Fibroblast of lung (primary cell): ENCODE results near the gene TBCK. TPM values are rescaled to one million over a fixed set of nuclear protein-coding genes. Genes with fewer than 3 reads are reported as not detected.

Experiments
- DNase-seq, 2 donors: peaks; one replicate each; pipeline versions ENCODE4 v3.0.0 to v3.0.0-alpha.2; 2010; ENCODE audit warnings: low read depth in 2 of 2
- H2AFZ ChIP-seq: 2 replicates; pipeline ENCODE4 v1.5.1; 2012; ENCODE audit warnings: low read length, control low read depth, inconsistent platforms
- H3K27ac ChIP-seq: 2 replicates; pipeline ENCODE4 v1.5.1; 2011; ENCODE audit warnings: low read length, control low read depth; ENCODE audit not compliant: insufficient read depth
- H3K27me3 ChIP-seq: 2 replicates; pipeline ENCODE4 v1.5.1; 2011; ENCODE audit warnings: mild to moderate bottlenecking, low read length; ENCODE audit not compliant: control insufficient read depth, insufficient read depth
- H3K36me3 ChIP-seq: 2 replicates; pipeline ENCODE4 v1.5.1; 2011; ENCODE audit warnings: low read length; ENCODE audit not compliant: control insufficient read depth, insufficient read depth
- H3K4me1 ChIP-seq: 2 replicates; pipeline ENCODE4 v1.5.1; 2011; ENCODE audit warnings: low read length; ENCODE audit not compliant: control insufficient read depth, insufficient read depth; ENCODE audit errors: extremely low read depth
- H3K4me2 ChIP-seq: 2 replicates; pipeline ENCODE4 v1.5.1; 2011; ENCODE audit warnings: low read length, control low read depth; ENCODE audit not compliant: insufficient read depth; ENCODE audit errors: extremely low read depth
- H3K4me3 ChIP-seq, 4 experiments: fragments of 200-600 bp in 1 of 4; sonication (generic) in 1 of 4; replicated peaks in 1 of 4; 2 replicates each; pipeline ENCODE4 v1.5.1; 2011 to 2016; ENCODE audit warnings: low read length in 4 of 4, low read depth in 3 of 4, mild to moderate bottlenecking in 3 of 4, control low read depth in 2 of 4, inconsistent platforms in 1 of 4, mixed read lengths in 1 of 4; ENCODE audit not compliant: insufficient read depth in 1 of 4; ENCODE audit errors: control extremely low read depth in 1 of 4
- H3K79me2 ChIP-seq: 2 replicates; pipeline ENCODE4 v1.5.1; 2012; ENCODE audit warnings: mild to moderate bottlenecking, low read length, inconsistent platforms; ENCODE audit not compliant: control insufficient read depth, insufficient read depth
- H3K9ac ChIP-seq: 2 replicates; pipeline ENCODE4 v1.5.1; 2011; ENCODE audit warnings: mild to moderate bottlenecking, low read length, control low read depth; ENCODE audit not compliant: insufficient read depth
- H3K9me3 ChIP-seq: 2 replicates; pipeline ENCODE4 v1.5.1; 2012; ENCODE audit warnings: low read depth, low read length; ENCODE audit not compliant: control insufficient read depth, insufficient read depth
- H4K20me1 ChIP-seq: 2 replicates; pipeline ENCODE4 v1.5.1; 2011; ENCODE audit warnings: low read length; ENCODE audit not compliant: control insufficient read depth, insufficient read depth; ENCODE audit errors: extremely low read depth
- CTCF ChIP-seq, 2 donors: IDR thresholded peaks in 1 of 2; conservative IDR thresholded peaks in 1 of 2; 1 replicate in 1 of 2; 2 replicates in 1 of 2; pipeline ENCODE4 v1.5.1; 2011 to 2012; ENCODE audit warnings: low read length in 2 of 2, control low read depth in 1 of 2, inconsistent platforms in 1 of 2, low read depth in 1 of 2, mild to moderate bottlenecking in 1 of 2
- EZH2 ChIP-seq: IDR thresholded peaks from 2 replicates; pipeline ENCODE4 v1.5.1; 2012; ENCODE audit warnings: low read length, control low read depth, mild to moderate bottlenecking; ENCODE audit errors: missing control alignments
- polyA plus RNA-seq, 2 donors: library from polyadenylated mRNA; depleted of rRNA in 1 of 2; stranded (reverse) in 1 of 2; unstranded in 1 of 2; fragments of >200 nt; gene quantifications; 2 replicates each; pipeline ENCODE4 v1.2.1, GENCODE V29; 2011 to 2012; ENCODE audit warnings: missing spikeins in 1 of 2
- total RNA-seq: library from RNA; depleted of rRNA; stranded (reverse); fragments of >200 nt; gene quantifications from 2 replicates; pipeline ENCODE4 v1.2.1, GENCODE V29; 2014

Gene TBCK
- total and polyA plus RNA-seq, 2 donors (not counting 1 experiment from before 2014, with no cell fraction given), result 29.0 to 69.9 TPM

GRCh38 chr4:106036334-106036733 is 279.7 kb downstream of the TBCK start:
- TF ChIP-seq EZH2, result no peak
- H3K27me3 ChIP-seq, result no peaks in the 10 kb centered on the region

GRCh38 chr4:106035204-106035603 is 280.8 kb downstream of the TBCK start:
- Histone ChIP-seq H3K27ac (no peak overlapping the region), H3K9me3 (no peaks in the 10 kb centered on the region), H2AFZ (no peak overlapping the region), H4K20me1 (no peaks in the 10 kb centered on the region), H3K27me3 (no peaks in the 10 kb centered on the region), H3K79me2 (no peaks in the 10 kb centered on the region), H3K4me3 (no peak overlapping the region), H3K4me2 (no peak overlapping the region), H3K36me3 (no peaks in the 10 kb centered on the region), H3K4me1 (peaks cover 3% of the 10 kb centered on the region), H3K9ac (no peak overlapping the region)
- no peak for DNase-seq
- TF ChIP-seq EZH2, result no peak
- no peak for TF ChIP-seq CTCF (conservative IDR thresholded peaks at IDR 0.05 in 1 of 2, IDR thresholded peaks at IDR 0.05 in 1 of 2; ENCODE audit: low read depth in 1 of 2, low read length in 2 of 2)

More at GRCh38 chr4:106036334-106036733, 279.7 kb downstream of the TBCK start:
- Histone ChIP-seq H3K79me2 (no peaks in the 10 kb centered on the region), H3K4me2 (no peak overlapping the region), H3K4me3 (no peak overlapping the region), H3K27ac (no peak overlapping the region), H4K20me1 (no peaks in the 10 kb centered on the region), H2AFZ (no peak overlapping the region), H3K9ac (no peak overlapping the region), H3K36me3 (no peaks in the 10 kb centered on the region), H3K9me3 (no peaks in the 10 kb centered on the region), H3K4me1 (peaks cover 3% of the 10 kb centered on the region)
- DNase-seq, result no peak

- Histone ChIP-seq H3K4me1 (peaks cover 3% of the 10 kb centered on the region), H3K79me2 (no peaks in the 10 kb centered on the region), H2AFZ (no peak overlapping the region), H3K27me3 (no peaks in the 10 kb centered on the region), H4K20me1 (no peaks in the 10 kb centered on the region), H3K27ac (no peak overlapping the region), H3K9ac (no peak overlapping the region), H3K4me3 (no peak overlapping the region), H3K9me3 (no peaks in the 10 kb centered on the region), H3K36me3 (no peaks in the 10 kb centered on the region), H3K4me2 (no peak overlapping the region)
- no peak for DNase-seq
- TF ChIP-seq CTCF (conservative IDR thresholded peaks at IDR 0.05 in 1 of 2, IDR thresholded peaks at IDR 0.05 in 1 of 2; ENCODE audit: low read depth in 1 of 2, low read length in 2 of 2), result no peak
- no peak for TF ChIP-seq EZH2
These were observed 281.3 kb downstream of the TBCK start for GRCh38 chr4:106034751-106035150.
